Smooth muscle cell (in vitro differentiated cells): ENCODE measurements around the gene ACAD11. TPM values are rescaled to one million over a fixed set of nuclear protein-coding genes. Genes with fewer than 3 reads are reported as not detected.

Source experiments
- DNase-seq: peaks from one replicate; lab custom pipeline; 2025; ENCODE audit not compliant: unreplicated experiment; lab: John Stamatoyannopoulos, UW
- H2AFZ ChIP-seq: fragments of 200-600 bp; sonication (generic); 2 replicates; pipeline ENCODE4 v1.6.0; 2016; ENCODE audit warnings: antibody characterized with exemption, low read depth, mild to moderate bottlenecking
- H3F3A ChIP-seq: fragments of 200-600 bp; sonication (generic); 2 replicates; pipeline ENCODE4 v1.6.0; 2017; ENCODE audit warnings: antibody characterized with exemption, low read depth
- H3K27ac ChIP-seq: fragments of 200-600 bp; sonication (generic); 2 replicates; pipeline ENCODE4 v1.5.1; 2016; ENCODE audit warnings: low read depth, mild to moderate bottlenecking
- H3K27me3 ChIP-seq: fragments of 200-600 bp; sonication (generic); 2 replicates; pipeline ENCODE4 v1.6.1; 2016; ENCODE audit warnings: low read depth, mild to moderate bottlenecking
- H3K36me3 ChIP-seq: fragments of 200-600 bp; sonication (generic); 2 replicates; pipeline ENCODE4 v1.5.1; 2016; ENCODE audit warnings: low read depth
- H3K4me1 ChIP-seq: fragments of 200-600 bp; sonication (generic); 2 replicates; pipeline ENCODE4 v1.5.1; 2016; ENCODE audit warnings: low read depth
- H3K4me2 ChIP-seq: fragments of 200-600 bp; sonication (generic); 2 replicates; pipeline ENCODE4 v1.6.0; 2016; ENCODE audit warnings: mild to moderate bottlenecking
- H3K4me3 ChIP-seq: fragments of 200-600 bp; sonication (generic); 2 replicates; pipeline ENCODE4 v1.5.1; 2016; ENCODE audit warnings: mild to moderate bottlenecking
- H3K79me2 ChIP-seq: fragments of 200-600 bp; sonication (generic); 2 replicates; pipeline ENCODE4 v1.6.0; 2016; ENCODE audit warnings: low read depth, mild to moderate bottlenecking
- H3K9ac ChIP-seq: fragments of 200-600 bp; sonication (generic); 2 replicates; pipeline ENCODE4 v1.6.0; 2016; ENCODE audit warnings: low read depth
- H3K9me3 ChIP-seq: fragments of 200-600 bp; sonication (generic); replicated peaks from 2 replicates; pipeline ENCODE4 v1.5.1; 2016; ENCODE audit warnings: low read depth
- H4K20me1 ChIP-seq: fragments of 200-600 bp; sonication (generic); 2 replicates; pipeline ENCODE4 v1.6.0; 2016; ENCODE audit warnings: low read depth
- CTCF ChIP-seq: fragments of 200-600 bp; sonication (generic); IDR thresholded peaks from 2 replicates; pipeline ENCODE4 v1.5.1; 2017; ENCODE audit warnings: borderline replicate concordance, mild to moderate bottlenecking, antibody characterized with exemption; ENCODE audit not compliant: insufficient read depth, poor library complexity, severe bottlenecking
- WGBS: methylation state at CpG from one replicate; pipeline ENCODE4 v1.1.7; 2016; ENCODE audit warnings: low lambda C conversion rate; 5-methylcytosine and 5-hydroxymethylcytosine counted together
- polyA plus RNA-seq: library from polyadenylated mRNA; unstranded; fragments of >200 nt; fragmentation: Nextera tagmentation; extraction: Ambion mirVana; gene quantifications from 2 replicates; pipeline ENCODE4 v1.2.1, GENCODE V29; 2016
- total RNA-seq: library from RNA; depleted of rRNA; stranded (reverse); fragments of >200 nt; gene quantifications from 2 replicates; pipeline ENCODE4 v1.2.3, GENCODE V29; 2014

The ACAD11 gene
- total RNA-seq (24.8 and 32.0 TPM in 2 replicates), polyA plus RNA-seq (22.2 and 28.3 TPM in 2 replicates)

DNA sequence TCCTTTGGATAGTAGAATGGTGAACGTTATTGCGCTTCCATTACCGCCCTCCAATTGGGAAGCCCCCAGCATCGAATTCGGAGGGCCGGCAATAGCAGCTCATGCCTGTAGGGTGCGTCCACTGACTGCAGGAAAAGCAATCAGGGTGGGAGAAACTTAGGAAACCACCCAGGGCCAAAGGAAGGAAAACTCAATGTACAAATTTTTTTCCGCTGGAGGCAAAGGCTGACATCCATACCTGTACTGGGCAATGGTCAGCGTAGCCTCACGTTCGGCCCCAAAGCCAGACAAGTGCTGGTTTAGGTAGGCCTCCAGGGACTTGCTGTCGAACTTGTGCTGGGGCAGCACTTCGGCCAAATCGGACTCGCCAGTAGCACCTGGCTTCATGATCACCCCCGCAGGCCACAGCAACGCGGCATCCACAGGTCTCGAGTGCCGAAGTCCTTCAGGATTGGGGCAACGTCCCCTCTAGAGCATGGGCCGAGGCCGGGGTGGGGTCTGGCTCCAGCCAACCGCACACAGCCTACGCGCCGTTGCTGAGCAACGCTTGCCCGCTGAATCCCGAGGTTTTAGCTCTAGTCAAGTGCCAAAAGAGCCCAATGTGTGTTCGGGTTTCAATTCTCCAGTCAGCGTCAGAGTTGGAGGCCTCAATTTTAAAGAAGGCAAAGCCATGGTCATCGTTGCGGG lies at the start of gene ACAD11:
Gene ACAD11 (minus strand): TSS at position 445 of the 687 bp plus-strand sequence. CDS start 58 bp downstream, at position 387.
- Histone ChIP-seq H3K9ac (peak within 1 kb of the TSS; percentile 93), H3K4me2 (peak within 1 kb of the TSS; percentile 95), H3K79me2 (peaks cover 54% of the 10 kb centered on the region), H3K27ac (peak within 1 kb of the TSS; percentile 90), H2AFZ (peak within 1 kb of the TSS; percentile 100), H3K27me3 (no peaks in the 10 kb centered on the region), H3K9me3 (no peaks in the 10 kb centered on the region), H4K20me1 (peaks cover 32% of the 10 kb centered on the region), H3K4me3 (peak within 1 kb of the TSS; percentile 93), H3F3A (peaks cover 3% of the 10 kb centered on the region), H3K36me3 (no peaks in the 10 kb centered on the region), H3K4me1 (peaks cover 23% of the 10 kb centered on the region)
- WGBS = under 1% methylated on average over 34 of the region's 34 CpGs
- peak; percentile 43 for TF ChIP-seq CTCF
- peak; percentile 52 for DNase-seq

DNA sequence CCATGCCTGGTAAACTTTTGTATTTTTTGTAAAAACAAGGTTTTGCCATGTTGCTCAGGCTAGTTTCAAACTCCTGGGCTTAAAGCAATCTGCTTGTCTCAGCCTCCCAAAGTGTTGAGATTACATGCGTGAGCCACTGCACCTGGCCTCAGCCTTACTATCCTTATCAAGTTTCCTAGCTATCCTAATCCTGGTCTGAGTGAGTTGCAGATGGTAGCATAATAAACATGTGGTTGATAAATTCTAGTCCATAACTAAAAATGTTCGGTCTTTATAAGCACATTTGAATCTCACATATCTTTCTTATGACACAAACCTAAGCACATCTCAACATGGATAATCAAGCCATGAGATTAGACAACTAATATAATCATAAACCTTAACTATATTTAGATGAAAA lies 44.1 kb upstream of the ACAD11 start:
- no peak overlapping the region for H2AFZ ChIP-seq
- no peak overlapping the region for H3K9ac ChIP-seq
- WGBS = 89% methylated on average over 2 of the region's 2 CpGs
- no peaks in the 10 kb centered on the region for H3K9me3 ChIP-seq
- no peak overlapping the region for H3K4me3 ChIP-seq
- DNase-seq = no peak
- H3K36me3 ChIP-seq = peaks cover 34% of the 10 kb centered on the region
- H3K4me1 ChIP-seq = no peaks in the 10 kb centered on the region
- H3K79me2 ChIP-seq = no peaks in the 10 kb centered on the region
- H3K27ac ChIP-seq = no peak overlapping the region
- no peaks in the 10 kb centered on the region for H3K27me3 ChIP-seq
- no peak for TF ChIP-seq CTCF
- no peaks in the 10 kb centered on the region for H3F3A ChIP-seq
- no peaks in the 10 kb centered on the region for H4K20me1 ChIP-seq
- no peak overlapping the region for H3K4me2 ChIP-seq

DNA sequence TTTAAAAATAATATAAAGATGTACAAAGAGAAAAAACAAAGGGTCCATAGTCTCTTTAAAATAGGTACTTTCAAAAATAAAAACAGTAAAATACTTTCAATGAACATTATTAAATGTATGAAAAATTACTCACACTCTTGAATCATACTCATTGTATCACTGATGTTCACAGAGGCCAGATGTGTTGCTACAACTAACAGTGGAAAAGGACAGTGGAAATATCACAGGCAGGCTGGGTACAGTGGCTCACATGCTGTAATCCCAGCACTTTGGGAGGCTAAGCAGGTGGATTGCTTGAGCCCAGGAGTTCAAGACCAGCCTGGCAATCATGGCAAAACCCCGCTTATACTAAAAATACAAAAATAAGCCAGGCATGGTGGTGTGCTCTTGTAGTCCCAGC lies 35.8 kb upstream of the ACAD11 start:
- no peak for DNase-seq
- Histone ChIP-seq H3F3A (no peaks in the 10 kb centered on the region), H3K27ac (no peak overlapping the region), H3K79me2 (no peaks in the 10 kb centered on the region), H3K9me3 (no peaks in the 10 kb centered on the region), H3K27me3 (no peaks in the 10 kb centered on the region), H4K20me1 (no peaks in the 10 kb centered on the region), H3K4me3 (no peak overlapping the region), H3K4me1 (no peaks in the 10 kb centered on the region), H3K36me3 (peaks cover 50% of the 10 kb centered on the region), H2AFZ (no peak overlapping the region), H3K4me2 (no peak overlapping the region), H3K9ac (no peak overlapping the region)
- TF ChIP-seq CTCF = no peak
- 94% methylated on average over 1 of the region's 1 CpG for WGBS

DNA sequence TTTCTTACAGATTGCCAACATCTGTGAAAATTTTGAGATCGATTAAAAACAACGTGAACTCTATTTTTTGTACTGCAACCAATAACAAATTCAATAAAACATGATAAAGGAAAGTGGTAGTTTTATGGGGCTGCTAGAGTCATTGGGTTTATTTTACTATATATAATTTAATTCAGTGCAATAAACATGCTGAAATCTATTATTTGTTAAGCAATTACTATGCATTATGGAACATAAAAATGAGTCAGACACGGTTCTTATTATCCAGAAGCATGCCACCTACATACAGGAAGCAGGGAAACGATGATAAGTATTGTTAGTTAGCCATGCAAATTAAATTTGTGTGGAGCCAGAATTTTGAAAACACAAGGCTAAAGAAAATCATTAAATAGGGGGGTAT lies 35.4 kb upstream of the ACAD11 start:
- no peak for TF ChIP-seq CTCF
- WGBS = 95% methylated on average over 4 of the region's 4 CpGs
- no peak overlapping the region for H2AFZ ChIP-seq
- H3K79me2 ChIP-seq = no peaks in the 10 kb centered on the region
- no peak overlapping the region for H3K4me2 ChIP-seq
- no peak overlapping the region for H3K27ac ChIP-seq
- H3K36me3 ChIP-seq = peaks cover 51% of the 10 kb centered on the region
- no peak for DNase-seq
- no peaks in the 10 kb centered on the region for H4K20me1 ChIP-seq
- H3K9me3 ChIP-seq = no peaks in the 10 kb centered on the region
- H3K9ac ChIP-seq = no peak overlapping the region
- no peaks in the 10 kb centered on the region for H3K4me1 ChIP-seq
- H3K27me3 ChIP-seq = no peaks in the 10 kb centered on the region
- H3F3A ChIP-seq = no peaks in the 10 kb centered on the region
- no peak overlapping the region for H3K4me3 ChIP-seq
